OCI-LY1 (cell line): Measurements from ENCODE around the gene LMNA.

ENCODE experiments used
- H2AFZ ChIP-seq: fragments of 200-600 bp; sonication (generic), shearing (Covaris generic); 2 replicates; pipeline ENCODE4 v1.6.0; 2014; ENCODE audit warnings: antibody characterized with exemption, mild to moderate bottlenecking, low read length
- H3F3A ChIP-seq: fragments of 200-600 bp; sonication (generic), shearing (Covaris generic); 2 replicates; pipeline ENCODE4 v1.6.0; 2014; ENCODE audit warnings: mild to moderate bottlenecking, antibody characterized with exemption, low read length, moderate library complexity; ENCODE audit not compliant: insufficient read depth
- H3K27ac ChIP-seq: fragments of 200-600 bp; sonication (generic); 2 replicates; pipeline ENCODE4 v1.5.1; 2014; ENCODE audit warnings: low read length, mixed run types, mild to moderate bottlenecking, low read depth; ENCODE audit not compliant: poor library complexity, severe bottlenecking
- H3K27me3 ChIP-seq: fragments of 200-600 bp; sonication (generic); 2 replicates; pipeline ENCODE4 v1.6.0; 2014; ENCODE audit warnings: antibody characterized with exemption, mild to moderate bottlenecking, low read length, moderate library complexity; ENCODE audit not compliant: insufficient read depth
- H3K36me3 ChIP-seq: fragments of 200-600 bp; sonication (generic); 2 replicates; pipeline ENCODE4 v1.6.1; 2014; ENCODE audit warnings: mild to moderate bottlenecking, antibody characterized with exemption, low read length, moderate library complexity, mixed read lengths; ENCODE audit not compliant: insufficient read depth
- H3K4me1 ChIP-seq: fragments of 200-600 bp; sonication (generic); 2 replicates; pipeline ENCODE4 v1.5.1; 2014; ENCODE audit warnings: mild to moderate bottlenecking, low read length, moderate library complexity; ENCODE audit not compliant: insufficient read depth, severe bottlenecking
- H3K4me2 ChIP-seq: fragments of 200-600 bp; sonication (generic), shearing (Covaris generic); 2 replicates; pipeline ENCODE4 v1.6.1; 2014; ENCODE audit warnings: low read length
- H3K4me3 ChIP-seq: fragments of 200-600 bp; sonication (generic); 2 replicates; pipeline ENCODE4 v1.5.1; 2014; ENCODE audit warnings: low read length, low read depth, mild to moderate bottlenecking, mixed read lengths; ENCODE audit not compliant: poor library complexity, severe bottlenecking
- H3K79me2 ChIP-seq: fragments of 200-600 bp; shearing (Covaris generic); 2 replicates; pipeline ENCODE4 v1.6.1; 2016; ENCODE audit warnings: mixed run types, low read length, mixed read lengths; ENCODE audit not compliant: insufficient read depth
- H3K9ac ChIP-seq: fragments of 200-600 bp; sonication (generic), shearing (Covaris generic); 2 replicates; pipeline ENCODE4 v1.6.1; 2014; ENCODE audit warnings: mild to moderate bottlenecking, low read length, mixed read lengths
- H3K9me2 ChIP-seq: fragments of 200-600 bp; sonication (generic), shearing (Covaris generic); 2 replicates; pipeline ENCODE4 v1.6.1; 2014; ENCODE audit warnings: low read depth, mild to moderate bottlenecking, low read length, mixed read lengths
- H3K9me3 ChIP-seq: fragments of 200-600 bp; shearing (Covaris generic); 2 replicates; pipeline ENCODE4 v1.6.1; 2014; ENCODE audit warnings: low read length, mixed read lengths
- H4K20me1 ChIP-seq: fragments of 200-600 bp; sonication (generic), shearing (Covaris generic); 2 replicates; pipeline ENCODE4 v1.6.0; 2016; ENCODE audit warnings: mild to moderate bottlenecking, low read length; ENCODE audit not compliant: insufficient read depth
- EZH2 ChIP-seq: fragments of 200-600 bp; sonication (generic), shearing (Covaris generic); IDR thresholded peaks from 2 replicates; pipeline ENCODE4 v1.8.0; 2017; ENCODE audit warnings: borderline replicate concordance, mixed run types, mild to moderate bottlenecking, antibody characterized with exemption, low read length, moderate library complexity, mixed read lengths
- TF ChIP-seq, protein P1 (sequence below): fragments of 200-600 bp; sonication (generic), shearing (Covaris generic); IDR thresholded peaks from 2 replicates; pipeline ENCODE4 v1.5.1; 2017; ENCODE audit warnings: mild to moderate bottlenecking, antibody characterized with exemption, low read length, moderate library complexity, mixed read lengths

The LMNA gene

DNA sequence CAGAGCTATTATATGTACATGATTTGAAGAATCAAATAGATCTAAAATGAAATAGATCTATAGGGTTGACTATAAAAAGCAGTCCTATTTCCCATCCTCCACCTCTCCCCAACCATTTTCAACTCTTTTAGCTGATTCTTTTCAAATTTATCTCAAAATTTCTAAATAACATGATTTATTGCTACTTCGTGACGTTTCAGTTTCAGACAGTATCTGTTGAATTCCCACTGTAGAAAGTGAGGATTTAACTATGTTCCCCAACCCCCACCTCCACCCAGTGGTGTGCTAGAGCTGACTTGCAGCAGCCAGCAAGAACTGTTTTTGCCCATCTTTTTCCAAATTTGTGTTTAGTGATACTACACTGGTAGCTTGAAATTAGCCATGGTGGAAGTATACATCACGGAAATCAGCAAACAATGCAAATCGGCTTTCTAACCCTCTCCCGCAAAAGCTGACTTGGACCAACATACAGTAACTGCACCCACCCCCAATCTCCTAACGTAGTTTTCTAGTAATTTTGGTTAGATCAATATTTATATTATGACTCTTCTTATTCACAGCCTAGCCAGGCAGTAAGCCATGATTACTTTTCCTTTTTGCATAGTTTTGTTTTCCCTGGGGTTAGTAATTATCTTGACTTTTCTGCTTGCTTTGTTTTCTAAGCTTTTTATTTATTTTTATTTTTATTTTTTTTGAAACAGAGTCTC is 49.8 kb downstream of the LMNA start:
- TF ChIP-seq, protein P1, sequence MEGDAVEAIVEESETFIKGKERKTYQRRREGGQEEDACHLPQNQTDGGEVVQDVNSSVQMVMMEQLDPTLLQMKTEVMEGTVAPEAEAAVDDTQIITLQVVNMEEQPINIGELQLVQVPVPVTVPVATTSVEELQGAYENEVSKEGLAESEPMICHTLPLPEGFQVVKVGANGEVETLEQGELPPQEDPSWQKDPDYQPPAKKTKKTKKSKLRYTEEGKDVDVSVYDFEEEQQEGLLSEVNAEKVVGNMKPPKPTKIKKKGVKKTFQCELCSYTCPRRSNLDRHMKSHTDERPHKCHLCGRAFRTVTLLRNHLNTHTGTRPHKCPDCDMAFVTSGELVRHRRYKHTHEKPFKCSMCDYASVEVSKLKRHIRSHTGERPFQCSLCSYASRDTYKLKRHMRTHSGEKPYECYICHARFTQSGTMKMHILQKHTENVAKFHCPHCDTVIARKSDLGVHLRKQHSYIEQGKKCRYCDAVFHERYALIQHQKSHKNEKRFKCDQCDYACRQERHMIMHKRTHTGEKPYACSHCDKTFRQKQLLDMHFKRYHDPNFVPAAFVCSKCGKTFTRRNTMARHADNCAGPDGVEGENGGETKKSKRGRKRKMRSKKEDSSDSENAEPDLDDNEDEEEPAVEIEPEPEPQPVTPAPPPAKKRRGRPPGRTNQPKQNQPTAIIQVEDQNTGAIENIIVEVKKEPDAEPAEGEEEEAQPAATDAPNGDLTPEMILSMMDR, result no peak
- no peak for TF ChIP-seq EZH2
- no peak overlapping the region for H3K9ac ChIP-seq
- H3K4me3 ChIP-seq, result no peak overlapping the region
- H3K9me2 ChIP-seq, result no peaks in the 10 kb centered on the region
- peaks cover 15% of the 10 kb centered on the region for H3K4me1 ChIP-seq
- no peaks in the 10 kb centered on the region for H3K27me3 ChIP-seq
- no peaks in the 10 kb centered on the region for H3K9me3 ChIP-seq
- no peaks in the 10 kb centered on the region for H3K79me2 ChIP-seq
- H3K27ac ChIP-seq, result no peak overlapping the region
- peaks cover 45% of the 10 kb centered on the region for H3K36me3 ChIP-seq
- no peak overlapping the region for H2AFZ ChIP-seq
- no peaks in the 10 kb centered on the region for H3F3A ChIP-seq
- no peak overlapping the region for H3K4me2 ChIP-seq
- H4K20me1 ChIP-seq, result no peaks in the 10 kb centered on the region

DNA sequence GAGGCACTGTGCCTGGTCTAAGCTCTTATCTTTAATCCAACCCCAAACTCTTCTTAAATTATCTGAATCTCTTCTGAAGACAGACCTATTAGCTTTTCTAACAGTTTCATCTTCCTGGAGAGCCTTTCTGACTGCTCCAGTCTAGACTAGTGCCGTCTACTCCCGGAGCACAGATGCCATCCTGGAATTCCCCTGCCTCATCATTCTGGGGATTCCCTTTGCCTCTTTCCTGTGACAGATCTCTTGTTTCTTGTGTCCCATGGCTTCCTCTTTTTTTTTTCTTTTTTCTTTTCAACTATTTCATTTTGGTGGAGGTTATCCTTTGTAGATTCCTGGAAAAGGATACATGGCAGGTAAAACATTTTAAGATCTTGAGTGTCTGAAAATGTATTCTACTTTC is 50.6 kb downstream of the LMNA start:
- H3K4me1 ChIP-seq, result peaks cover 8% of the 10 kb centered on the region
- H3K4me3 ChIP-seq, result no peak overlapping the region
- H3K36me3 ChIP-seq, result peaks cover 45% of the 10 kb centered on the region
- H3F3A ChIP-seq, result no peaks in the 10 kb centered on the region
- H2AFZ ChIP-seq, result no peak overlapping the region
- H3K9me3 ChIP-seq, result no peaks in the 10 kb centered on the region
- H3K79me2 ChIP-seq, result no peaks in the 10 kb centered on the region
- no peak overlapping the region for H3K9ac ChIP-seq
- H3K27me3 ChIP-seq, result no peaks in the 10 kb centered on the region
- no peak overlapping the region for H3K4me2 ChIP-seq
- H3K27ac ChIP-seq, result no peak overlapping the region
- no peak for TF ChIP-seq EZH2
- TF ChIP-seq, protein P1, result no peak
- H3K9me2 ChIP-seq, result no peaks in the 10 kb centered on the region
- H4K20me1 ChIP-seq, result no peaks in the 10 kb centered on the region

DNA sequence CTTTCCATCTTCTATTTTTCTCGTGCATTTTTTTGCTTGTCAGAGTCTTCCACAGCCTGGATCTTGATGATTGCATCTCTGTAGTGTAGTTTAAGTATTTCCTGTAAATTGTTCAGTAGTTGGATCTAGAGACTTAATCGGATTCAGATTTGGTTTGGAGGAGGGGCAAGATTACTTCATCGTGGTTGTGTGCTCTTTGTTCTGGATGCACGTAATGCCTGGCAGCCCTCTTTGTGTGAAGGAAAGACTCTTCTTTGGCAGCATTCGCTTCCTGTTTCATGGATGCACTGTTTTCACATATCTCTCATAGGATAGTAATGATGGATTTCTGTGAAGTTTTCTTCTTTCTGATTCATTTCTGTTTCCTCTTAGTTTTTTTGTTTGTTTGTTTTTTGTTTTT is 53.0 kb downstream of the LMNA start:
- Histone ChIP-seq H3F3A (no peaks in the 10 kb centered on the region), H4K20me1 (no peaks in the 10 kb centered on the region), H3K9me2 (no peaks in the 10 kb centered on the region), H3K4me2 (no peak overlapping the region), H3K27ac (no peak overlapping the region), H3K36me3 (peaks cover 35% of the 10 kb centered on the region), H3K27me3 (no peaks in the 10 kb centered on the region), H3K4me3 (no peak overlapping the region), H3K9ac (no peak overlapping the region), H3K79me2 (no peaks in the 10 kb centered on the region), H2AFZ (no peak overlapping the region), H3K4me1 (no peaks in the 10 kb centered on the region), H3K9me3 (no peaks in the 10 kb centered on the region)
- TF ChIP-seq EZH2, result no peak
- TF ChIP-seq, protein P1, result no peak
